BE2C (cell line): ENCODE results near the gene GPR108.

Experiments used
- DNase-seq: peaks from one replicate; pipeline ENCODE4 v3.0.0-alpha.2; 2020
- H3K27me3 ChIP-seq: fragments of 250-450 bp; sonication (Bioruptor Pico); 2 replicates; pipeline ENCODE4 v1.5.1; 2020; ENCODE audit warnings: mild to moderate bottlenecking
- H3K36me3 ChIP-seq: fragments of 250-450 bp; sonication (Bioruptor Pico); 2 replicates; pipeline ENCODE4 v1.5.1; 2020; ENCODE audit warnings: mild to moderate bottlenecking
- H3K4me1 ChIP-seq: fragments of 250-450 bp; sonication (Bioruptor Pico); 2 replicates; pipeline ENCODE4 v1.5.1; 2020
- H3K4me3 ChIP-seq: 2 replicates; pipeline ENCODE4 v1.5.1; 2011; ENCODE audit warnings: low read depth, low read length
- H3K9me3 ChIP-seq: fragments of 250-450 bp; sonication (Bioruptor Pico); 2 replicates; pipeline ENCODE4 v1.5.1; 2020
- TF ChIP-seq, protein P1 (sequence below): IDR thresholded peaks from 2 replicates; pipeline ENCODE4 v1.5.1; 2012; ENCODE audit warnings: mild to moderate bottlenecking, low read depth, low read length

The GPR108 gene

DNA sequence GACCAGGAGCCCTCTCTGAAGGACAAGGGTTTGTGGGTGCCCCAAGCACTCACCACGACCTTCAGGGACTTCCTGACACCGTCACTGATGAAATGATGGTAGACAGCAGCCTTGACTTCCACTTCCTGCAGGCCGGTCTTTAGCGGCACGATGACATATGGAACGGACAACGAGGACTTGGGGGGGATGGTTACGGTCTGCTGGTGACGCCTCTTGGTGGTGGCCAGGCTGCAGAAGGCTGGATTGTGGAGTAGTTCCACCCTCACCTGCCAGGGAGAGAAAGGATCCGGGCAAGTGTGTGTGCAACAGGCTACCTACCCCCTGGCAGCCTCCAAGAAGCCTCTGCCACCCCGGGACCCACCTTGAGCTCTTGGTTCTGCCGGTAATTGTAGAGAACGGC, 40.1 kb downstream of the GPR108 start:
- Histone ChIP-seq H3K36me3 (no peaks in the 10 kb centered on the region), H3K27me3 (0 out of 2 replicates have a peak, but pooled peaks cover 2% of the 10 kb centered on the region)
- TF ChIP-seq, protein P1, sequence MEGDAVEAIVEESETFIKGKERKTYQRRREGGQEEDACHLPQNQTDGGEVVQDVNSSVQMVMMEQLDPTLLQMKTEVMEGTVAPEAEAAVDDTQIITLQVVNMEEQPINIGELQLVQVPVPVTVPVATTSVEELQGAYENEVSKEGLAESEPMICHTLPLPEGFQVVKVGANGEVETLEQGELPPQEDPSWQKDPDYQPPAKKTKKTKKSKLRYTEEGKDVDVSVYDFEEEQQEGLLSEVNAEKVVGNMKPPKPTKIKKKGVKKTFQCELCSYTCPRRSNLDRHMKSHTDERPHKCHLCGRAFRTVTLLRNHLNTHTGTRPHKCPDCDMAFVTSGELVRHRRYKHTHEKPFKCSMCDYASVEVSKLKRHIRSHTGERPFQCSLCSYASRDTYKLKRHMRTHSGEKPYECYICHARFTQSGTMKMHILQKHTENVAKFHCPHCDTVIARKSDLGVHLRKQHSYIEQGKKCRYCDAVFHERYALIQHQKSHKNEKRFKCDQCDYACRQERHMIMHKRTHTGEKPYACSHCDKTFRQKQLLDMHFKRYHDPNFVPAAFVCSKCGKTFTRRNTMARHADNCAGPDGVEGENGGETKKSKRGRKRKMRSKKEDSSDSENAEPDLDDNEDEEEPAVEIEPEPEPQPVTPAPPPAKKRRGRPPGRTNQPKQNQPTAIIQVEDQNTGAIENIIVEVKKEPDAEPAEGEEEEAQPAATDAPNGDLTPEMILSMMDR, result no peak

DNA sequence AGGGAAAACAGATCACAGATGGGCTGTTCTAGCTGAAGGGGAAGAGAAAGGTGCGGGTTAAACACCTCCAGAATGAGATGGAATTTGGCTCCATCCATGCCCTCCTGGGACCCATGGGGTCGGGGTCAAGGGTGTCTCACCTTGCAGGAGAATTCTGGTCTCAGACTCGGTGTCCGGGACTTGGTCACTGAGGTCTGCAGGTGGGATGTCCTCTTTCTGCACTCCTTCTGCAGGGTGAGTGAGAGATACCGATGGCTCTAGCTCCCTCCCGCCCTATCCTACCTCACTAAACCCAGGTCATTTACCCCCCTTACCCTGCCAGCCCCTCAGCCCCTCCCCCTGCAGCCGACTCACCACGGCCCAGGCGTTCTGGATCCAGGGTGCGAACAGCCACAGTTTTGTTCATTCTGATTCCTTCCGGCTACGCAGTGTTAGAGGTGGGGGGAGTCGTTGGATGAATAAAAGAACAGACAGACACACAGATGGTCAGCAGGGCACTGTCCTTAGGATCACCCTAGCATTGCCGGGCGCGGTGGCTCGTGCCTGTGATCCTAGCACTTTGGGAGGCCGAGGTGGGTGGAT, 41.0 kb downstream of the GPR108 start:
- TF ChIP-seq, protein P1, result no peak
- no peaks in the 10 kb centered on the region for H3K4me1 ChIP-seq
- no peaks in the 10 kb centered on the region for H3K9me3 ChIP-seq
- H3K27me3 ChIP-seq, result no peaks in the 10 kb centered on the region
- no peak for DNase-seq
- no peak overlapping the region for H3K4me3 ChIP-seq
- no peaks in the 10 kb centered on the region for H3K36me3 ChIP-seq

More for the DNA sequence above, 40.1 kb downstream of the GPR108 start:
- no peak overlapping the region for H3K4me3 ChIP-seq
- no peaks in the 10 kb centered on the region for H3K4me1 ChIP-seq
- no peak for DNase-seq
- no peaks in the 10 kb centered on the region for H3K9me3 ChIP-seq

DNA sequence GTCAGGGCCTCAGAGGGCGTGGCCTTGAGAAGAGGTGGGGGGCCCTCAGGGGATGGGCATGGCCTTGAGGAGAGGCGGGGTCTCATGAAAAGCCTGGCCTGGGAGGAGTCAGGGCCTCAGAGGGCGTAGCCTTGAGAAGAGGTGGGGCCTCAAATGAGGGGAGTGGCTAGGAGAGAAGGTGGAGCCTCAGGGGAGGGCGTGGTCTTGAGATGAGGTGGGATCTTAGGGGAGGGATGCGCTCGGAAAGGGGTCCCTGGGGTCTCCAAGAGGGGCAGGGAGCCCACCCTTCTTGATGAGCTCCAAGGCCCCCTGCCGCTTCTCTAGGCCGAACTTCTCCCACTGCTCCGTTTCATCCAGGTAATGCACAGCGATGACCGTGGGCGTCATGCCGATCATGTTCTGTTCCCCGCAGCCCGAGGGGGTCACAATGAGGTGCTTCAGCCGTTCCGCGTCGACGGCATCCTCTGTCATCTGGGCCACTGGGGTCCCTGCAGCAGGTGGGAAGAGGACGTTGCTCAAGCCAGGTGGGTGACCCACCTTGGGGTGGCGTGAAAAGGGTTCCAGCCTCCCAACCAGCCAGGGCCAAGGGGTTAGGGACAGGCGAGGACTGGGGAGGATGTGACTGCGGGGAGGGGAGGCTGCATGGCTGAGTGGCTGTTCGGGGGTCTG, 43.1 kb downstream of the GPR108 start:
- Histone ChIP-seq H3K4me1 (no peaks in the 10 kb centered on the region), H3K36me3 (no peaks in the 10 kb centered on the region), H3K4me3 (no peak overlapping the region), H3K27me3 (no peaks in the 10 kb centered on the region), H3K9me3 (no peaks in the 10 kb centered on the region)
- no peak for DNase-seq
- TF ChIP-seq, protein P1, result no peak

DNA sequence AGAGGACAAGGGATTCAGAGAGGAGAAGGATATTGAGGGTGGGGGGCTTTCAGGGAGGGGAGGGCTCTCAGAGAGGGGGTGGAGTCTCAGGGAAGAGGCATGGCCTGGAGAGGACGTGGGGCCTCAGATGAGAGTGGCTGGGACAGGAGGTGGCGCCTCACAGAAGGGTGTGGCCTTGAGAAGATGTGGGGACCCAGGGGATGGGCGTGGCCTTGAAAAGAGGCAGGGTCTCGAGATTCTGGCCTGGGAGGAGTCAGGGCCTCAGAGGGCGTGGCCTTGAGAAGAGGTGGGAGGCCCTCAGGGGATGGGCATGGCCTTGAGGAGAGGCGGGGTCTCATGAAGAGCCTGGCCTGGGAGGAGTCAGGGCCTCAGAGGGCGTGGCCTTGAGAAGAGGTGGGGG, 43.7 kb downstream of the GPR108 start:
- Histone ChIP-seq H3K27me3 (no peaks in the 10 kb centered on the region), H3K4me1 (no peaks in the 10 kb centered on the region), H3K36me3 (no peaks in the 10 kb centered on the region), H3K4me3 (no peak overlapping the region), H3K9me3 (no peaks in the 10 kb centered on the region)
- TF ChIP-seq, protein P1, result no peak
- DNase-seq, result no peak

DNA sequence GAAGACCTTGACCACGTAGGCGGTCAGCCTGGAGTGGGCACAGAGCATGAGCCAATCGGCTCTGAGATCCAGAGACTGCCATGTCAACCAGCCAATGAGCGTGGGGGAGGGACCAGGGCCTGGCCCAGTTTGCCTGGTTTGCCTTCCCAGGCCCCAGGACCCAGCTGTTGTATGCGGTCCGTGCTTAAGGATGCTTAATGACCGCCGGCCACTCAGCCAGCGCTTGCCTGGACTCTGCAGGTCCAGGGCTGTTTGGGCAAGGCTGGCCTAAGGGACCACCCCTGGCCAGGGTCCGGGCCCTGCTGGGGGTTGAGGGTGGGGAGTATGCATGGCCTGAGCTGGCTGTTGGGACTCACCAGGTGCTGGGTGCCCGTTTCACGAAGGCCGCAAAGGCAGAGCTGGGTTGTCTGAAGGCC, 44.3 kb downstream of the GPR108 start:
- DNase-seq, result no peak

DNA sequence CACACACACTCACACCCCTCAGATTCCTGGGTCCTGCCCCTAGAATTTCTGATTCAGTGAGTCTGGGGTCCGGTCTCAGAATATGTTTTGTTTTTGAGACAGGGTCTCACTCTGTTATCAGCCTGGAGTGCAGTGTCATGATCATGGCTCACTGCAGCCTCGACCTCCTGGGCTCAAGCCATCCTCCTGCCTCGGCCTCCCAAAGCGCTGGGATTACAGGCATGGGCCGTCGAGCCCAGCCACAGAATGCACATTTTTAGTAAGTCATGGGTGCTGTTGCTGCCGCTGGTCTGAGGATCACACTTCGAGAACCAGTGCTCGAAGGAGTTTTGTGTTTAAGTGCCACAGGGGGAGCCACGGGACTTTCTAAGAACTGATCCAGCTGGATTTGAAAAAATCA, 45.4 kb downstream of the GPR108 start:
- Histone ChIP-seq H3K27me3 (no peaks in the 10 kb centered on the region), H3K9me3 (no peaks in the 10 kb centered on the region), H3K4me3 (no peak overlapping the region), H3K4me1 (no peaks in the 10 kb centered on the region), H3K36me3 (no peaks in the 10 kb centered on the region)
- TF ChIP-seq, protein P1, result no peak
- DNase-seq, result no peak

More for the DNA sequence above, 44.3 kb downstream of the GPR108 start:
- TF ChIP-seq, protein P1, result no peak
- Histone ChIP-seq H3K4me1 (no peaks in the 10 kb centered on the region), H3K27me3 (no peaks in the 10 kb centered on the region), H3K9me3 (no peaks in the 10 kb centered on the region), H3K4me3 (no peak overlapping the region), H3K36me3 (no peaks in the 10 kb centered on the region)
